DMS 273 (cell line): ENCODE data around the gene DHX35.
A peak's percentile ranks its signal among the peaks of the same experiment; 100 is the strongest.
"Not testable (repeated sequence)": the region's sequence is repeated elsewhere in the genome, so short reads cannot be mapped to it uniquely, and the experiment has no call there.

Experiments used
- DNase-seq: peaks from one replicate; lab custom pipeline; 2025; ENCODE audit not compliant: unreplicated experiment; lab: John Stamatoyannopoulos, UW

The DHX35 gene

GRCh38 chr20:38939686-38940085 is 22.5 kb upstream of the DHX35 start:
- no peak for DNase-seq

GRCh38 chr20:38940644-38941043 is 21.5 kb upstream of the DHX35 start:
- no peak for DNase-seq

GRCh38 chr20:38941726-38942389 is 20.3 kb upstream of the DHX35 start:
- DNase-seq, result no peak

- no peak for DNase-seq
These were observed 17.1 kb upstream of the DHX35 start for GRCh38 chr20:38945012-38945411.

GRCh38 chr20:38946836-38947235 is 15.3 kb upstream of the DHX35 start:
- no peak for DNase-seq

GRCh38 chr20:38947931-38948362 is 14.2 kb upstream of the DHX35 start:
- DNase-seq, result no peak

- DNase-seq, result no peak
These were observed 11.9 kb upstream of the DHX35 start for GRCh38 chr20:38950254-38950653.

GRCh38 chr20:38951611-38952010 is 10.5 kb upstream of the DHX35 start:
- DNase-seq, result no peak

- DNase-seq, result no peak
These were observed 10.0 kb upstream of the DHX35 start for GRCh38 chr20:38952153-38952552.

- no peak for DNase-seq
These were observed 8.4 kb upstream of the DHX35 start for GRCh38 chr20:38953630-38954340.

- peak; percentile 25 for DNase-seq
These were observed 4.8 kb upstream of the DHX35 start for GRCh38 chr20:38957235-38957876.

- DNase-seq, result no peak
These were observed 4.1 kb upstream of the DHX35 start for GRCh38 chr20:38957915-38958485.

GRCh38 chr20:38960187-38960687 is 1.9 kb upstream of the DHX35 start:
- not testable (repeated sequence) for DNase-seq

GRCh38 chr20:38961530-38962043 is 557 bp upstream of the DHX35 start:
- DNase-seq, result peak; percentile 55

- peak; percentile 48 for DNase-seq
These were observed 821 bp downstream of the DHX35 start for GRCh38 chr20:38962928-38963401.

GRCh38 chr20:38963745-38964144 is 1.6 kb downstream of the DHX35 start:
- no peak for DNase-seq

GRCh38 chr20:38965264-38965663 is 3.1 kb downstream of the DHX35 start:
- DNase-seq, result no peak

- no peak for DNase-seq
These were observed 5.9 kb downstream of the DHX35 start for GRCh38 chr20:38968090-38968489.

GRCh38 chr20:38969708-38970107 is 7.6 kb downstream of the DHX35 start:
- DNase-seq, result no peak

GRCh38 chr20:38970302-38970701 is 8.2 kb downstream of the DHX35 start:
- no peak for DNase-seq

GRCh38 chr20:38973107-38973506 is 11.0 kb downstream of the DHX35 start:
- no peak for DNase-seq
